Esophagus muscularis mucosa (tissue), 3 donors: Measurements from ENCODE around the gene FBXW2.

Experiments
- CTCF ChIP-seq, 3 experiments: fragments of 200-600 bp in 2 of 3; fragments of 450-650 bp in 1 of 3; sonication (generic) in 2 of 3; IDR thresholded peaks; one replicate each; pipeline ENCODE4 v1.5.1; 2017 to 2019; ENCODE audit warnings: antibody characterized with exemption in 3 of 3, mild to moderate bottlenecking in 2 of 3, moderate library complexity in 1 of 3
- EP300 ChIP-seq: sonication (generic); formaldehyde crosslinking; IDR thresholded peaks from one replicate; pipeline ENCODE4 v1.6.1; 2017; ENCODE audit warnings: antibody characterized with exemption

GRCh38 chr9:120768886-120769285 is 24.3 kb downstream of the FBXW2 start:
- no peak for TF ChIP-seq CTCF (IDR thresholded peaks at IDR 0.05)
- no peak for TF ChIP-seq EP300
